ENCODE results near the gene SNTG2. TPM values are rescaled to one million over a fixed set of nuclear protein-coding genes. Genes with fewer than 3 reads are reported as not detected.
"Not testable (repeated sequence)": the region's sequence is repeated elsewhere in the genome, so short reads cannot be mapped to it uniquely, and the experiment has no call there.

Gene SNTG2
- total RNA-seq, 1 experiment from 2014 or later = 2.1 TPM

GRCh38 chr2:1117569-1117968 lies 166.9 kb downstream of the SNTG2 start:
- no peak for DNase-seq
- Histone ChIP-seq H3K4me3 (ENCODE audit: insufficient read depth, low read depth, low read length) (no peak overlapping the region), H3K27me3 (ENCODE audit: control insufficient read depth, insufficient read depth, low read length) (no peaks in the 10 kb centered on the region), H3K36me3 (replicated peaks; ENCODE audit: control insufficient read depth, insufficient read depth, low read length) (peaks cover 5% of the 10 kb centered on the region)

GRCh38 chr2:1125217-1125616 lies 174.6 kb downstream of the SNTG2 start:
- no peak for DNase-seq
- no peaks in the 10 kb centered on the region for H3K36me3 ChIP-seq (replicated peaks; ENCODE audit: control insufficient read depth, insufficient read depth, low read length)
- H3K4me3 ChIP-seq (ENCODE audit: insufficient read depth, low read depth, low read length) = no peak overlapping the region
- no peaks in the 10 kb centered on the region for H3K27me3 ChIP-seq (ENCODE audit: control insufficient read depth, insufficient read depth, low read length)

- H3K36me3 ChIP-seq (replicated peaks; ENCODE audit: control insufficient read depth, insufficient read depth, low read length) = no peaks in the 10 kb centered on the region
- DNase-seq = no peak
- no peaks in the 10 kb centered on the region for H3K27me3 ChIP-seq (ENCODE audit: control insufficient read depth, insufficient read depth, low read length)
- H3K4me3 ChIP-seq (ENCODE audit: insufficient read depth, low read depth, low read length) = no peak overlapping the region
Measured at GRCh38 chr2:1125633-1126370, 175.2 kb downstream of the SNTG2 start.

- Histone ChIP-seq H3K4me3 (ENCODE audit: insufficient read depth, low read depth, low read length) (no peak overlapping the region), H3K27me3 (ENCODE audit: control insufficient read depth, insufficient read depth, low read length) (no peaks in the 10 kb centered on the region), H3K36me3 (replicated peaks; ENCODE audit: control insufficient read depth, insufficient read depth, low read length) (no peaks in the 10 kb centered on the region)
- DNase-seq = no peak
Measured at GRCh38 chr2:1129982-1130381, 179.3 kb downstream of the SNTG2 start.

GRCh38 chr2:1130922-1131321 lies 180.3 kb downstream of the SNTG2 start:
- no peaks in the 10 kb centered on the region for H3K36me3 ChIP-seq (replicated peaks; ENCODE audit: control insufficient read depth, insufficient read depth, low read length)
- no peak for DNase-seq

GRCh38 chr2:1132328-1132969 lies 181.8 kb downstream of the SNTG2 start:
- Histone ChIP-seq H3K27me3 (ENCODE audit: control insufficient read depth, insufficient read depth, low read length) (no peaks in the 10 kb centered on the region), H3K4me3 (ENCODE audit: insufficient read depth, low read depth, low read length) (no peak overlapping the region), H3K36me3 (replicated peaks; ENCODE audit: control insufficient read depth, insufficient read depth, low read length) (no peaks in the 10 kb centered on the region; the same call in 1 of the 2 replicates)
- no peak for DNase-seq

More at GRCh38 chr2:1130922-1131321, 180.3 kb downstream of the SNTG2 start:
- Histone ChIP-seq H3K27me3 (ENCODE audit: control insufficient read depth, insufficient read depth, low read length) (no peaks in the 10 kb centered on the region), H3K4me3 (ENCODE audit: insufficient read depth, low read depth, low read length) (no peak overlapping the region)

GRCh38 chr2:1133896-1134295 lies 183.2 kb downstream of the SNTG2 start:
- H3K27me3 ChIP-seq (ENCODE audit: control insufficient read depth, insufficient read depth, low read length); H3K4me3 ChIP-seq (ENCODE audit: insufficient read depth, low read depth, low read length); DNase-seq; H3K36me3 ChIP-seq (replicated peaks; ENCODE audit: control insufficient read depth, insufficient read depth, low read length): not testable (repeated sequence)

- H3K27me3 ChIP-seq (ENCODE audit: control insufficient read depth, insufficient read depth, low read length) = no peaks in the 10 kb centered on the region
- H3K36me3 ChIP-seq (replicated peaks; ENCODE audit: control insufficient read depth, insufficient read depth, low read length) = no peaks in the 10 kb centered on the region; the same call in 1 of the 2 replicates
- DNase-seq = no peak
- no peak overlapping the region for H3K4me3 ChIP-seq (ENCODE audit: insufficient read depth, low read depth, low read length)
Measured at GRCh38 chr2:1134629-1135028, 184.0 kb downstream of the SNTG2 start.

GRCh38 chr2:1136067-1136466 lies 185.4 kb downstream of the SNTG2 start:
- peak; percentile 66 for DNase-seq
- Histone ChIP-seq H3K27me3 (ENCODE audit: control insufficient read depth, insufficient read depth, low read length) (no peaks in the 10 kb centered on the region), H3K4me3 (ENCODE audit: insufficient read depth, low read depth, low read length) (no peak overlapping the region), H3K36me3 (replicated peaks; ENCODE audit: control insufficient read depth, insufficient read depth, low read length) (no peaks in the 10 kb centered on the region; the same call in 1 of the 2 replicates)

GRCh38 chr2:1136846-1137245 lies 186.2 kb downstream of the SNTG2 start:
- no peak overlapping the region for H3K4me3 ChIP-seq (ENCODE audit: insufficient read depth, low read depth, low read length)
- no peak for DNase-seq
- H3K27me3 ChIP-seq (ENCODE audit: control insufficient read depth, insufficient read depth, low read length) = no peaks in the 10 kb centered on the region
- H3K36me3 ChIP-seq (replicated peaks; ENCODE audit: control insufficient read depth, insufficient read depth, low read length) = peaks cover 1% of the 10 kb centered on the region; the same call in 1 of the 2 replicates

GRCh38 chr2:1137264-1137663 lies 186.6 kb downstream of the SNTG2 start:
- no peak for DNase-seq
- Histone ChIP-seq H3K36me3 (replicated peaks; ENCODE audit: control insufficient read depth, insufficient read depth, low read length) (peaks cover 1% of the 10 kb centered on the region; the same call in 1 of the 2 replicates), H3K27me3 (ENCODE audit: control insufficient read depth, insufficient read depth, low read length) (no peaks in the 10 kb centered on the region), H3K4me3 (ENCODE audit: insufficient read depth, low read depth, low read length) (no peak overlapping the region)

- Histone ChIP-seq H3K27me3 (ENCODE audit: control insufficient read depth, insufficient read depth, low read length) (no peaks in the 10 kb centered on the region), H3K4me3 (ENCODE audit: insufficient read depth, low read depth, low read length) (no peak overlapping the region), H3K36me3 (replicated peaks; ENCODE audit: control insufficient read depth, insufficient read depth, low read length) (peaks cover 1% of the 10 kb centered on the region; the same call in 1 of the 2 replicates)
- DNase-seq = no peak
Measured at GRCh38 chr2:1137913-1138391, 187.3 kb downstream of the SNTG2 start.

- peak; percentile 93 for DNase-seq
- peaks cover 1% of the 10 kb centered on the region; the same call in 1 of the 2 replicates for H3K36me3 ChIP-seq (replicated peaks; ENCODE audit: control insufficient read depth, insufficient read depth, low read length)
- no peak overlapping the region for H3K4me3 ChIP-seq (ENCODE audit: insufficient read depth, low read depth, low read length)
- no peaks in the 10 kb centered on the region for H3K27me3 ChIP-seq (ENCODE audit: control insufficient read depth, insufficient read depth, low read length)
Measured at GRCh38 chr2:1140389-1141003, 189.8 kb downstream of the SNTG2 start.

GRCh38 chr2:1141079-1141478 lies 190.4 kb downstream of the SNTG2 start:
- H3K36me3 ChIP-seq (replicated peaks; ENCODE audit: control insufficient read depth, insufficient read depth, low read length) = peaks cover 1% of the 10 kb centered on the region; the same call in 1 of the 2 replicates
- DNase-seq = no peak
- H3K4me3 ChIP-seq (ENCODE audit: insufficient read depth, low read depth, low read length) = no peak overlapping the region
- no peaks in the 10 kb centered on the region for H3K27me3 ChIP-seq (ENCODE audit: control insufficient read depth, insufficient read depth, low read length)

- H3K4me3 ChIP-seq (ENCODE audit: insufficient read depth, low read depth, low read length) = no peak overlapping the region
- no peaks in the 10 kb centered on the region for H3K27me3 ChIP-seq (ENCODE audit: control insufficient read depth, insufficient read depth, low read length)
- no peak for DNase-seq
- H3K36me3 ChIP-seq (replicated peaks; ENCODE audit: control insufficient read depth, insufficient read depth, low read length) = peaks cover 1% of the 10 kb centered on the region; the same call in 1 of the 2 replicates
Measured at GRCh38 chr2:1143129-1143528, 192.5 kb downstream of the SNTG2 start.

Data from H7 (cell line).